HepG2 (cell line): Measurements from ENCODE around the gene ZBTB20.

Experiments used
- DNMT3B ChIP-seq: conservative IDR thresholded peaks from 2 replicates; pipeline ENCODE4 v1.6.1; 2016; ENCODE audit warnings: missing biosample characterization, control low read depth
- EEA1 ChIP-seq: sonication (generic); formaldehyde crosslinking; IDR thresholded peaks from 2 replicates; pipeline ENCODE4 v1.5.1; 2020; ENCODE audit warnings: mild to moderate bottlenecking, missing genetic modification reagents, borderline replicate concordance
- MXD4 ChIP-seq: IDR thresholded peaks from 2 replicates; pipeline ENCODE4 v1.6.1; 2016; ENCODE audit warnings: mild to moderate bottlenecking, missing biosample characterization, missing genetic modification reagents
- NFKBIZ ChIP-seq: IDR thresholded peaks from 2 replicates; pipeline ENCODE4 v1.6.1; 2018; ENCODE audit warnings: missing genetic modification reagents, missing compliant biosample characterization
- POLR2A ChIP-seq, 2 experiments: IDR thresholded peaks; 2 replicates each; pipeline ENCODE4 v1.6.1; 2011; ENCODE audit warnings: low read depth in 2 of 2, low read length in 2 of 2, mild to moderate bottlenecking in 1 of 2, moderate library complexity in 1 of 2; ENCODE audit not compliant: insufficient read depth in 1 of 2
- RAD21 ChIP-seq: fragments of 450-650 bp; formaldehyde crosslinking; IDR thresholded peaks from 2 replicates; pipeline ENCODE4 v1.5.0; 2020; ENCODE audit warnings: mild to moderate bottlenecking
- TCF7L2 ChIP-seq: IDR thresholded peaks from 2 replicates; pipeline ENCODE4 v1.6.1; 2011; ENCODE audit warnings: mild to moderate bottlenecking, low read depth, low read length, moderate library complexity
- ZNF143 ChIP-seq: sonication (generic); formaldehyde crosslinking; IDR thresholded peaks from 2 replicates; pipeline ENCODE4 v1.4.0; 2020; ENCODE audit warnings: missing genetic modification reagents
- ZNF24 ChIP-seq: fragments of 450-650 bp; IDR thresholded peaks from 2 replicates; pipeline ENCODE4 v1.6.1; 2017; ENCODE audit warnings: antibody characterized with exemption, mild to moderate bottlenecking
- ZNF546 ChIP-seq: sonication (generic); formaldehyde crosslinking; conservative IDR thresholded peaks from 2 replicates; pipeline ENCODE4 v1.8.1; 2023; ENCODE audit warnings: mild to moderate bottlenecking, missing genetic modification reagents
- ZNF569 ChIP-seq: sonication (generic); formaldehyde crosslinking; IDR thresholded peaks from 2 replicates; pipeline ENCODE4 v1.5.0; 2020; ENCODE audit warnings: mild to moderate bottlenecking, missing genetic modification reagents, moderate library complexity, borderline replicate concordance
- ZSCAN25 ChIP-seq: sonication (generic); formaldehyde crosslinking; IDR thresholded peaks from 2 replicates; pipeline ENCODE4 v1.8.0; 2022; ENCODE audit warnings: mild to moderate bottlenecking, missing genetic modification reagents
- TF ChIP-seq, protein P1 (sequence below): sonication (generic); formaldehyde crosslinking; IDR thresholded peaks from 2 replicates; pipeline ENCODE4 v1.5.0; 2020; ENCODE audit warnings: mild to moderate bottlenecking, missing genetic modification reagents, moderate library complexity

- TF ChIP-seq ZSCAN25 (CRISPR knock-in tag) (no peak), TCF7L2 (no peak), RAD21 (CRISPR knock-in tag) (no peak), POLR2A (IDR thresholded peaks at IDR 0.05; ENCODE audit: insufficient read depth in 1 of 2, low read depth in 2 of 2, low read length in 2 of 2) (no peak), ZNF569 (CRISPR knock-in tag) (no peak), DNMT3B (no peak), ZNF546 (no peak), ZNF143 (CRISPR knock-in tag) (no peak), ZNF24 (no peak), MXD4 (CRISPR knock-in tag) (no peak), NFKBIZ (CRISPR knock-in tag) (no peak), EEA1 (CRISPR knock-in tag) (no peak)
- TF ChIP-seq, protein P1, sequence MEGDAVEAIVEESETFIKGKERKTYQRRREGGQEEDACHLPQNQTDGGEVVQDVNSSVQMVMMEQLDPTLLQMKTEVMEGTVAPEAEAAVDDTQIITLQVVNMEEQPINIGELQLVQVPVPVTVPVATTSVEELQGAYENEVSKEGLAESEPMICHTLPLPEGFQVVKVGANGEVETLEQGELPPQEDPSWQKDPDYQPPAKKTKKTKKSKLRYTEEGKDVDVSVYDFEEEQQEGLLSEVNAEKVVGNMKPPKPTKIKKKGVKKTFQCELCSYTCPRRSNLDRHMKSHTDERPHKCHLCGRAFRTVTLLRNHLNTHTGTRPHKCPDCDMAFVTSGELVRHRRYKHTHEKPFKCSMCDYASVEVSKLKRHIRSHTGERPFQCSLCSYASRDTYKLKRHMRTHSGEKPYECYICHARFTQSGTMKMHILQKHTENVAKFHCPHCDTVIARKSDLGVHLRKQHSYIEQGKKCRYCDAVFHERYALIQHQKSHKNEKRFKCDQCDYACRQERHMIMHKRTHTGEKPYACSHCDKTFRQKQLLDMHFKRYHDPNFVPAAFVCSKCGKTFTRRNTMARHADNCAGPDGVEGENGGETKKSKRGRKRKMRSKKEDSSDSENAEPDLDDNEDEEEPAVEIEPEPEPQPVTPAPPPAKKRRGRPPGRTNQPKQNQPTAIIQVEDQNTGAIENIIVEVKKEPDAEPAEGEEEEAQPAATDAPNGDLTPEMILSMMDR (CRISPR knock-in tag) = no peak
These were observed 35.5 kb downstream of the ZBTB20 start for GRCh38 chr3:115111632-115112031.
